Limb (tissue), 2 donors: ENCODE data around the gene SCN5A.

Experiments used
- DNase-seq, 2 donors: peaks; one replicate each; pipeline ENCODE4 v3.0.0-alpha.2; 2016; ENCODE audit errors: extremely low spot score in 2 of 2

Gene SCN5A

GRCh38 chr3:38647217-38647970, 2.1 kb downstream of the SCN5A start:
- DNase-seq, result peak in 1 of 2 donors; percentile 4

GRCh38 chr3:38646630-38647029, 2.9 kb downstream of the SCN5A start:
- peak in 1 of 2 donors; percentile 21 for DNase-seq

- DNase-seq, result peak in 1 of 2 donors; percentile 9
These were observed 3.4 kb downstream of the SCN5A start for GRCh38 chr3:38646062-38646461.

GRCh38 chr3:38645601-38646000, 3.9 kb downstream of the SCN5A start:
- DNase-seq, result peak in 1 of 2 donors; percentile 7

GRCh38 chr3:38645076-38645475, 4.4 kb downstream of the SCN5A start:
- DNase-seq, result peak in 1 of 2 donors; percentile 17

- no peak for DNase-seq
These were observed 4.8 kb downstream of the SCN5A start for GRCh38 chr3:38644662-38645053.

- peak in 1 of 2 donors; percentile 3 for DNase-seq
These were observed 5.3 kb downstream of the SCN5A start for GRCh38 chr3:38644016-38644661.

GRCh38 chr3:38643592-38643991, 5.9 kb downstream of the SCN5A start:
- DNase-seq, result peak in 1 of 2 donors; percentile 10

GRCh38 chr3:38643090-38643489, 6.4 kb downstream of the SCN5A start:
- peak in 1 of 2 donors; percentile 12 for DNase-seq

GRCh38 chr3:38641461-38642110, 7.9 kb downstream of the SCN5A start:
- peak in 1 of 2 donors; percentile 21 for DNase-seq

- peak in 1 of 2 donors; percentile 29 for DNase-seq
These were observed 8.6 kb downstream of the SCN5A start for GRCh38 chr3:38640661-38641452.

GRCh38 chr3:38638354-38638753, 11.1 kb downstream of the SCN5A start:
- DNase-seq, result no peak

- no peak for DNase-seq
These were observed 11.6 kb downstream of the SCN5A start for GRCh38 chr3:38637906-38638305.

- no peak for DNase-seq
These were observed 12.6 kb downstream of the SCN5A start for GRCh38 chr3:38636881-38637280.

GRCh38 chr3:38636464-38636863, 13.0 kb downstream of the SCN5A start:
- no peak for DNase-seq

- no peak for DNase-seq
These were observed 15.4 kb downstream of the SCN5A start for GRCh38 chr3:38634111-38634510.

- DNase-seq, result no peak
These were observed 16.5 kb downstream of the SCN5A start for GRCh38 chr3:38632989-38633388.

- DNase-seq, result no peak
These were observed 18.9 kb downstream of the SCN5A start for GRCh38 chr3:38630606-38631005.

GRCh38 chr3:38630070-38630469, 19.4 kb downstream of the SCN5A start:
- no peak for DNase-seq

- DNase-seq, result no peak
These were observed 20.7 kb downstream of the SCN5A start for GRCh38 chr3:38628835-38629234.

- DNase-seq, result no peak
These were observed 21.5 kb downstream of the SCN5A start for GRCh38 chr3:38627956-38628355.

GRCh38 chr3:38626171-38626570, 23.3 kb downstream of the SCN5A start:
- DNase-seq, result no peak
